ENCODE data around the gene CNIH1.

The CNIH1 gene

DNA sequence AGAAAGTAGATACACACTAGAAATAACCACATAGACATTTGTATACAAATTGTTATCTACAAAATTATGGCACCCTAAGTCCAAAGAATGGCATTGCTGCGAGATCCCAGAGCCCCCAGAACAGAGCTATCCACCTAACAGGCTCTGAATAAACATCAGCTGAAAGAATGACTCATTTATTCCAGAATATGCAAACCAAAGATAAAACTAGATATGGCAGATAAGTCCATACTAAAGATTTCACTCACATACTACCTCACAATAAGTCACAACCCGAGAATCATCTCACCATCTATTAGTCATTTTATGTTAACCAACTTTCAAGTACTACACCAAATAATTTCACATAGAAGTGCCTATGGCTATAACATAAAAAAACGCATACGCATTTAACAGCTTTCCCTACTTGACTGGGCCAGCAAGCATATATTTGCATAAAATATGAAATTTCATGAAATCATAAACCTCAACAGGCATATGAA is 5.6 kb downstream of the CNIH1 start:
- Histone ChIP-seq H3K27me3 (ENCODE audit: control insufficient read depth, insufficient read depth, low read length) (no peaks in the 10 kb centered on the region), H3K9me3 (ENCODE audit: control insufficient read depth, insufficient read depth, low read length) (no peaks in the 10 kb centered on the region), H3K4me1 (ENCODE audit: control insufficient read depth, insufficient read depth, low read length) (no peaks in the 10 kb centered on the region; the same call in 1 of the 2 replicates), H3K4me3 (ENCODE audit: low read length) (no peak overlapping the region), H3K27ac (ENCODE audit: low read length) (no peak overlapping the region), H3K36me3 (ENCODE audit: control insufficient read depth, insufficient read depth, low read length) (no peaks in the 10 kb centered on the region; the same call in 1 of the 2 replicates)
- 100% methylated on average over 1 of the region's 4 CpGs for WGBS (ENCODE audit: insufficient coverage, insufficient read length)
- no peak for DNase-seq (ENCODE audit: low read depth, low spot score)

- Histone ChIP-seq H3K4me3 (ENCODE audit: low read length) (no peak overlapping the region), H3K27ac (ENCODE audit: low read length) (no peak overlapping the region), H3K27me3 (ENCODE audit: control insufficient read depth, insufficient read depth, low read length) (no peaks in the 10 kb centered on the region), H3K36me3 (ENCODE audit: control insufficient read depth, insufficient read depth, low read length) (peaks cover 2% of the 10 kb centered on the region; the same call in 1 of the 2 replicates), H3K9me3 (ENCODE audit: control insufficient read depth, insufficient read depth, low read length) (no peaks in the 10 kb centered on the region), H3K4me1 (ENCODE audit: control insufficient read depth, insufficient read depth, low read length) (no peaks in the 10 kb centered on the region; the same call in 1 of the 2 replicates)
- 100% methylated on average over 2 of the region's 2 CpGs for WGBS (ENCODE audit: insufficient coverage, insufficient read length)
- no peak for DNase-seq (ENCODE audit: low read depth, low spot score)
These were observed 12.6 kb downstream of the CNIH1 start for GRCh38 chr14:54428527-54428926.

DNA sequence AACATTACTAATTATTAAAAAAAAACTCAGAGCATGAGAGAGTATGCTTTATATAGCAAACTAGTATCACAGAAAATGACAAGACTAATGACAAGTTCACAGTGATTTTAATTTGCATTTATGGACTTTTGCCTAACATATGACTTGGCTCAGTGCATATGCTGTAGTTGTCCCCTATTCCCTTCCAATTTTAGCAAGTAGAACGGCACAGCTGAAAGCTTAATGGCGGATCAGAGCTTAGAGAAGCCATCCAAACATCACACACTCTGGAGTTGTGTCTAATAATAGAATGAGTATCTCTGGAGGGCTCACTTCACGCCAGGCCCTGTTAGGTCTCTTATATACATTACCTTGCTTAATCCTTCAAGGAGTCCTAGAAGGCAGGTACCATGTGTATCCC is 13.3 kb downstream of the CNIH1 start:
- Histone ChIP-seq H3K27me3 (ENCODE audit: control insufficient read depth, insufficient read depth, low read length) (no peaks in the 10 kb centered on the region), H3K36me3 (ENCODE audit: control insufficient read depth, insufficient read depth, low read length) (peaks cover 2% of the 10 kb centered on the region; the same call in 1 of the 2 replicates), H3K4me1 (ENCODE audit: control insufficient read depth, insufficient read depth, low read length) (no peaks in the 10 kb centered on the region), H3K9me3 (ENCODE audit: control insufficient read depth, insufficient read depth, low read length) (no peaks in the 10 kb centered on the region), H3K4me3 (ENCODE audit: low read length) (no peak overlapping the region), H3K27ac (ENCODE audit: low read length) (no peak overlapping the region)
- no CpG with 5 or more reads among the region's 3 CpGs for WGBS (ENCODE audit: insufficient coverage, insufficient read length)
- DNase-seq (ENCODE audit: low read depth, low spot score): no peak

DNA sequence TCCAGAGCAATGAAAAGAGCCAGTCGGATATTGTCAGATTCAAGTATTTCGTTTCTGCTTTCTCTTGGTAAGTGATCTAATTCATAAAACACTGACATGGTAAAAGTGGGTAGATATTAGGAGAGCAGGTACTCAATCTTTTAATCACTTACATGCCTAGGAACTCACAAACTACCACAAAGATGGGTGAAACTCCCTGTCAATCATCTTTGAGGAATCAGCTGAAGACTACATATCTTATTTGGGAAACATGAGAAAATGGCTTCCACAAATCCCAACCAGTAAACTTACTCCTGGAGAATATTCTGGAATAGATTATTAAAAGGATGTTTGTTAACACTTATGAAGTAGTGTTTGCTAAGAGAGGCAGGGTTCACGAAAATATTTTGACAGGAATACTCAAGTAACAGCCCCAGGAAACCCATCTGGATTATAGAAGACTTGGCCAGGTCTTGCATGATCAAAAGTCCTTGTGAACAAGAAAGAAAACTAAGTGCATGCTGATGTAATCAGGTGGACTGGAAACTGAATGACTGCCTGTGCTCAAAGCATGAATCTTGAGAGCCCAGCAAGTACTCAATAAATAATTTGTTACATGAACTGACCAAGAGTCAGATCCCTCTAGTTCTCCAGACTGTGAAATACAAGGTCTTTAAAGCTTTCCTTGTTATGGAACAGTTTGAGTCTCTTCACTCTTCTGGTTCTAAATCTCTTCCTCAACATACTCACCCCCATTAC is 15.5 kb downstream of the CNIH1 start:
- DNase-seq (ENCODE audit: low read depth, low spot score): no peak
- Histone ChIP-seq H3K4me3 (ENCODE audit: low read length) (no peak overlapping the region), H3K4me1 (ENCODE audit: control insufficient read depth, insufficient read depth, low read length) (no peaks in the 10 kb centered on the region), H3K27ac (ENCODE audit: low read length) (no peak overlapping the region), H3K9me3 (ENCODE audit: control insufficient read depth, insufficient read depth, low read length) (no peaks in the 10 kb centered on the region), H3K36me3 (ENCODE audit: control insufficient read depth, insufficient read depth, low read length) (peaks cover 2% of the 10 kb centered on the region; the same call in 1 of the 2 replicates), H3K27me3 (ENCODE audit: control insufficient read depth, insufficient read depth, low read length) (no peaks in the 10 kb centered on the region)
- no CpG with 5 or more reads among the region's 3 CpGs for WGBS (ENCODE audit: insufficient coverage, insufficient read length)

DNA sequence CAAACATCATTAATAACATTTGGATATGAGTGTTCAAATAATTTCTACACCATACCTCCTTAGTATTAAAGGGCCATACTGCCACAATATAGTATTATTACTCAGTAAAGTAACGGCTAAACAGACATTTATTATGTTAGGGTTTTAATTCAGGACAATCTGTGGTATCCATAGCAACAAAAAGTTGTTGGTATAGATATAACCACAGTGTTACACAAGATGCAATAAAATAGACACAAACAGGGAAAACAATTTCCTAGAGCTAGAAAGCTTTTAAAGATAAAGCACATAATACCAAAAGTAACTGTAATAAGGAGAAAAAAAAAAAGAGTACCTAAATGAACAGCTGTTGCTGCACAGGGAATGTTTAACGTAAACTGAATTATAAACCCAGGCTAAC is 16.1 kb downstream of the CNIH1 start:
- H3K27ac ChIP-seq (ENCODE audit: low read length): no peak overlapping the region
- no peak for DNase-seq (ENCODE audit: low read depth, low spot score)
- no peaks in the 10 kb centered on the region for H3K27me3 ChIP-seq (ENCODE audit: control insufficient read depth, insufficient read depth, low read length)
- no CpG with 5 or more reads among the region's 2 CpGs for WGBS (ENCODE audit: insufficient coverage, insufficient read length)
- peaks cover 2% of the 10 kb centered on the region; the same call in 1 of the 2 replicates for H3K36me3 ChIP-seq (ENCODE audit: control insufficient read depth, insufficient read depth, low read length)
- H3K4me1 ChIP-seq (ENCODE audit: control insufficient read depth, insufficient read depth, low read length): no peaks in the 10 kb centered on the region
- H3K9me3 ChIP-seq (ENCODE audit: control insufficient read depth, insufficient read depth, low read length): no peaks in the 10 kb centered on the region
- H3K4me3 ChIP-seq (ENCODE audit: low read length): no peak overlapping the region

DNA sequence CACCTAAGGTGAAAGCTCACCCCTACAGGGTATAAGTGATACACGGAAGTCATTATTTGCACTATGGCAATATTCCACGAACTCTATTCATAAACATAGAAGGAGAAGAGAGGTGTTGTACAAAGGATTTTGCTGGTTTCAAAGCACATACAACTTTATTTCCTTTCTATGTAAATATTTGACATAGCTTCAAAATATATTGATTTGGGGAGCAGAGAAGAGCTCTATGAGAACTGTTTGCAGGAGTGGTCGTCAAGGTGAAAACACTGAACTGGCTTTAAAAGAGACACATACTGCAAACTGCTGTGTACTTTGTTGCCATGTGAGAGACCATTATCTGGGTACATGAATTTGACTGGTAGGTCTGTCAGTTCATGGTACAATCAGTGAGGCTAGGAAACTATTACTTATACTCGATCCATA is 16.7 kb downstream of the CNIH1 start:
- H3K4me1 ChIP-seq (ENCODE audit: control insufficient read depth, insufficient read depth, low read length): no peaks in the 10 kb centered on the region
- DNase-seq (ENCODE audit: low read depth, low spot score): no peak
- WGBS (ENCODE audit: insufficient coverage, insufficient read length): no CpG with 5 or more reads among the region's 4 CpGs
- no peaks in the 10 kb centered on the region for H3K27me3 ChIP-seq (ENCODE audit: control insufficient read depth, insufficient read depth, low read length)
- no peak overlapping the region for H3K4me3 ChIP-seq (ENCODE audit: low read length)
- H3K27ac ChIP-seq (ENCODE audit: low read length): no peak overlapping the region
- H3K9me3 ChIP-seq (ENCODE audit: control insufficient read depth, insufficient read depth, low read length): no peaks in the 10 kb centered on the region
- H3K36me3 ChIP-seq (ENCODE audit: control insufficient read depth, insufficient read depth, low read length): no peaks in the 10 kb centered on the region; the same call in 1 of the 2 replicates

DNA sequence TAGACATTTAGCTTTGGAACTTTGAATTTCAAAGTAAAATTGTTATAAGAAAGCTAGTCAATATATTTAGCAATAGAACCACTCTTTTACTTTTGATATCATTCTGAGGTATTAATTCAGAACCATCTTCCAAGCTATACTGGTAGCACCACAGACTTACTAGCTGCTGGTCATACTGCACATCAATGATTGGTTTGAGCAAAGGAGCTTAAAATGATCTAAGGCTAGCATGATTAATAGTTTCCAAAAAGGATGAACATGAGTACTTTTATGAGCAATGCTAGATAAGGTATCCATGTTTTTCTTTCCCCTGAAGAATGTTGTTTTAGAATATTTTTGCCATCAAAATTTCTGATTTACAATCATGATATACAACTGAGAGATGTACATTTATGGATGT is 17.2 kb downstream of the CNIH1 start:
- no peak overlapping the region for H3K4me3 ChIP-seq (ENCODE audit: low read length)
- H3K27ac ChIP-seq (ENCODE audit: low read length): no peak overlapping the region
- no peaks in the 10 kb centered on the region for H3K4me1 ChIP-seq (ENCODE audit: control insufficient read depth, insufficient read depth, low read length)
- H3K27me3 ChIP-seq (ENCODE audit: control insufficient read depth, insufficient read depth, low read length): no peaks in the 10 kb centered on the region
- no peak for DNase-seq (ENCODE audit: low read depth, low spot score)
- H3K36me3 ChIP-seq (ENCODE audit: control insufficient read depth, insufficient read depth, low read length): no peaks in the 10 kb centered on the region; the same call in 1 of the 2 replicates
- no peaks in the 10 kb centered on the region for H3K9me3 ChIP-seq (ENCODE audit: control insufficient read depth, insufficient read depth, low read length)

- no peak for DNase-seq (ENCODE audit: low read depth, low spot score)
- H3K27me3 ChIP-seq (ENCODE audit: control insufficient read depth, insufficient read depth, low read length): no peaks in the 10 kb centered on the region
- no CpG with 5 or more reads among the region's 7 CpGs for WGBS (ENCODE audit: insufficient coverage, insufficient read length)
- no peaks in the 10 kb centered on the region; the same call in 1 of the 2 replicates for H3K36me3 ChIP-seq (ENCODE audit: control insufficient read depth, insufficient read depth, low read length)
- no peak overlapping the region for H3K27ac ChIP-seq (ENCODE audit: low read length)
- H3K9me3 ChIP-seq (ENCODE audit: control insufficient read depth, insufficient read depth, low read length): no peaks in the 10 kb centered on the region
- H3K4me3 ChIP-seq (ENCODE audit: low read length): no peak overlapping the region
- H3K4me1 ChIP-seq (ENCODE audit: control insufficient read depth, insufficient read depth, low read length): no peaks in the 10 kb centered on the region
These were observed 20.6 kb downstream of the CNIH1 start for GRCh38 chr14:54420478-54421142.

GRCh38 chr14:54411371-54411770 is 29.8 kb downstream of the CNIH1 start:
- no peak for DNase-seq (ENCODE audit: low read depth, low spot score)
- Histone ChIP-seq H3K4me3 (ENCODE audit: low read length) (no peak overlapping the region), H3K36me3 (ENCODE audit: control insufficient read depth, insufficient read depth, low read length) (no peaks in the 10 kb centered on the region; the same call in 1 of the 2 replicates), H3K27ac (ENCODE audit: low read length) (no peak overlapping the region), H3K9me3 (ENCODE audit: control insufficient read depth, insufficient read depth, low read length) (no peaks in the 10 kb centered on the region), H3K4me1 (ENCODE audit: control insufficient read depth, insufficient read depth, low read length) (no peaks in the 10 kb centered on the region), H3K27me3 (ENCODE audit: control insufficient read depth, insufficient read depth, low read length) (no peaks in the 10 kb centered on the region)
- WGBS (ENCODE audit: insufficient coverage, insufficient read length): no CpG with 5 or more reads among the region's 3 CpGs

- Histone ChIP-seq H3K4me1 (ENCODE audit: control insufficient read depth, insufficient read depth, low read length) (no peaks in the 10 kb centered on the region), H3K4me3 (ENCODE audit: low read length) (no peak overlapping the region), H3K36me3 (ENCODE audit: control insufficient read depth, insufficient read depth, low read length) (no peaks in the 10 kb centered on the region; the same call in 1 of the 2 replicates), H3K27ac (ENCODE audit: low read length) (no peak overlapping the region), H3K9me3 (ENCODE audit: control insufficient read depth, insufficient read depth, low read length) (no peaks in the 10 kb centered on the region), H3K27me3 (ENCODE audit: control insufficient read depth, insufficient read depth, low read length) (no peaks in the 10 kb centered on the region)
- WGBS (ENCODE audit: insufficient coverage, insufficient read length): no CpG with 5 or more reads among the region's 1 CpG
- no peak for DNase-seq (ENCODE audit: low read depth, low spot score)
These were observed 31.0 kb downstream of the CNIH1 start for GRCh38 chr14:54410215-54410614.
